ENCODE measurements around the gene FAM237B. TPM values are rescaled to one million over a fixed set of nuclear protein-coding genes. Genes with fewer than 3 reads are reported as not detected.

The FAM237B gene
- total RNA-seq, 1 experiment from 2014 or later = not detected

DNA sequence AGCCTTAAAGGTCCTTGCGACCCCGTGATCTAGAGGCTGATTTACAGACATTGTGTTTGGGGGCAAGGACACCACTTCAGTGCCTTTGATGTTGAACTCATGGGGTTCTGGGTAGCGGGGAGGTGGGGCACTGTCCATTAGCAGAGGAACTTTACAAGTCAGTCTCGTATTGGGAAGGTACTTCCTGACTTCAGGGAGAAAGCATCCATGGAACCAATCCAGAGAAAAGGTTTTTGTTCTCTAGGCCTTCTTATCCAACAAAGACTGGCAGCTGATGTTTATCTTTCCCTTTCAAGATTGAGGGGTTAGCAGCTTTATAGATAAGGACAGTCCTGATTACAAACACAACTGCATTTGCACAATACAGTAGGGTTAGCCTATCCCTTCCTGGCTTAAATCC is 28.2 kb upstream of the FAM237B start:
- ATAC-seq (no peak), DNase-seq (no peak)
- H3K27ac ChIP-seq (ENCODE audit: low read length) = no peak overlapping the region
- POLR2A ChIA-PET (ENCODE audit: unreplicated experiment) = no interaction called here
- CTCF ChIA-PET = no interaction called here
- H3K36me3 ChIP-seq (ENCODE audit: low read depth, low read length) = peaks cover 12% of the 10 kb centered on the region
- H4K20me1 ChIP-seq (ENCODE audit: low read length) = no peaks in the 10 kb centered on the region
- no peak overlapping the region for H3K9ac ChIP-seq (ENCODE audit: low read length)
- H3K4me3 ChIP-seq (ENCODE audit: low read length) = no peak overlapping the region
- TF ChIP-seq EZH2phosphoT487 (IDR thresholded peaks at IDR 0.05; ENCODE audit: borderline replicate concordance, low read length) (no peak), EZH2 (IDR thresholded peaks at IDR 0.05; ENCODE audit: low read length, unreplicated experiment) (no peak)
- TF ChIP-seq, protein P1, sequence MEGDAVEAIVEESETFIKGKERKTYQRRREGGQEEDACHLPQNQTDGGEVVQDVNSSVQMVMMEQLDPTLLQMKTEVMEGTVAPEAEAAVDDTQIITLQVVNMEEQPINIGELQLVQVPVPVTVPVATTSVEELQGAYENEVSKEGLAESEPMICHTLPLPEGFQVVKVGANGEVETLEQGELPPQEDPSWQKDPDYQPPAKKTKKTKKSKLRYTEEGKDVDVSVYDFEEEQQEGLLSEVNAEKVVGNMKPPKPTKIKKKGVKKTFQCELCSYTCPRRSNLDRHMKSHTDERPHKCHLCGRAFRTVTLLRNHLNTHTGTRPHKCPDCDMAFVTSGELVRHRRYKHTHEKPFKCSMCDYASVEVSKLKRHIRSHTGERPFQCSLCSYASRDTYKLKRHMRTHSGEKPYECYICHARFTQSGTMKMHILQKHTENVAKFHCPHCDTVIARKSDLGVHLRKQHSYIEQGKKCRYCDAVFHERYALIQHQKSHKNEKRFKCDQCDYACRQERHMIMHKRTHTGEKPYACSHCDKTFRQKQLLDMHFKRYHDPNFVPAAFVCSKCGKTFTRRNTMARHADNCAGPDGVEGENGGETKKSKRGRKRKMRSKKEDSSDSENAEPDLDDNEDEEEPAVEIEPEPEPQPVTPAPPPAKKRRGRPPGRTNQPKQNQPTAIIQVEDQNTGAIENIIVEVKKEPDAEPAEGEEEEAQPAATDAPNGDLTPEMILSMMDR (conservative IDR thresholded peaks at IDR 0.05; ENCODE audit: low read depth, low read length) = no peak
- no peaks in the 10 kb centered on the region for H3K9me2 ChIP-seq (replicated peaks; ENCODE audit: low read length)
- H2AFZ ChIP-seq (ENCODE audit: low read length) = no peak overlapping the region
- H3K9me3 ChIP-seq (ENCODE audit: low read length) = no peaks in the 10 kb centered on the region
- peaks cover 14% of the 10 kb centered on the region; the same call in 1 of the 2 replicates for H3K4me1 ChIP-seq (ENCODE audit: insufficient read depth, low read length)
- no peaks in the 10 kb centered on the region for H3F3A ChIP-seq (ENCODE audit: low read length, unreplicated experiment)
- no TSS peak for BruUV-seq (replicated peaks)
- H3K79me2 ChIP-seq (ENCODE audit: low read length) = peaks cover 63% of the 10 kb centered on the region
- intact Hi-C loops (cut with micrococcal nuclease) = no loop called here
- no peaks in the 10 kb centered on the region for H3K27me3 ChIP-seq (ENCODE audit: low read length)
- no peak overlapping the region for H3K4me2 ChIP-seq (ENCODE audit: low read length)

DNA sequence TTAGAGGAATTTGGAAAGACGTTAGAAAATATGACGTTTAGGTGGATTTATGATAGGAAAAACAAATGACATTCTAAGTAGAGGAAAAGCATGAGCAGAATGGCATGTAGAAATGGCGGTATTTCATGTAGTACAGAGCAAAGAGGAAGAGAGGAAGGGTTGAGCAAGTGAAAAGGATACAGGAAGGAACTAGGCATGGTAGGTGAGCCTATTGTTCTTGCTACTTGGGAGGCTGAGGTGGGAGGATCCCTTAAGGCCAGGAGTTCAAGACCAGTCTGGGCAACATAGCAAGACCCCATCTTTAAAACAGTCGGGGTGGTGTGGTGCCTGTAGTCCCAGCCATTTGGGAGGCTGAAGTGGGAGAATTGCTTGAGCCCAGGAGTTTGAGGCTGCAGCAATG is 26.7 kb upstream of the FAM237B start:
- Histone ChIP-seq H3K9me2 (replicated peaks; ENCODE audit: low read length) (no peaks in the 10 kb centered on the region), H3K9ac (ENCODE audit: low read length) (peak overlapping the region; percentile 94; the same call in 1 of the 2 replicates), H2AFZ (ENCODE audit: low read length) (no peak overlapping the region), H3K4me2 (ENCODE audit: low read length) (peak overlapping the region; percentile 93), H3K79me2 (ENCODE audit: low read length) (peaks cover 58% of the 10 kb centered on the region), H3K4me1 (ENCODE audit: insufficient read depth, low read length) (peaks cover 14% of the 10 kb centered on the region; the same call in 1 of the 2 replicates), H3K36me3 (ENCODE audit: low read depth, low read length) (no peaks in the 10 kb centered on the region), H3K9me3 (ENCODE audit: low read length) (no peaks in the 10 kb centered on the region), H3K4me3 (ENCODE audit: low read length) (peak overlapping the region; percentile 96), H4K20me1 (ENCODE audit: low read length) (no peaks in the 10 kb centered on the region), H3K27me3 (ENCODE audit: low read length) (no peaks in the 10 kb centered on the region), H3F3A (ENCODE audit: low read length, unreplicated experiment) (no peaks in the 10 kb centered on the region), H3K27ac (ENCODE audit: low read length) (no peak overlapping the region)
- ChIA-PET POLR2A (ENCODE audit: unreplicated experiment) (interaction anchor here (0.6 kb wide), 1 partner anchor 167 kb away, joined by 4 read pairs; no protein-coding TSS in a partner anchor), CTCF (no interaction called here)
- no TSS peak for BruUV-seq (replicated peaks)
- DNase-seq (no peak), ATAC-seq (no peak)
- TF ChIP-seq EZH2phosphoT487 (IDR thresholded peaks at IDR 0.05; ENCODE audit: borderline replicate concordance, low read length) (no peak), EZH2 (IDR thresholded peaks at IDR 0.05; ENCODE audit: low read length, unreplicated experiment) (no peak)
- TF ChIP-seq, protein P1 (conservative IDR thresholded peaks at IDR 0.05; ENCODE audit: low read depth, low read length) = no peak
- intact Hi-C loops (cut with micrococcal nuclease) = loop anchor here (2.0 kb wide), 2 partner anchors 37 to 79 kb away; no protein-coding TSS in a partner anchor

Measured in PC-3 (cell line).